ENCODE data around the gene GIPC3.
A peak's percentile ranks its signal among the peaks of the same experiment; 100 is the strongest.

The GIPC3 gene

GRCh38 chr19:3605361-3605760, 20.1 kb downstream of the GIPC3 start:
- DNase-seq (ENCODE audit: low spot score): no peak

DNA sequence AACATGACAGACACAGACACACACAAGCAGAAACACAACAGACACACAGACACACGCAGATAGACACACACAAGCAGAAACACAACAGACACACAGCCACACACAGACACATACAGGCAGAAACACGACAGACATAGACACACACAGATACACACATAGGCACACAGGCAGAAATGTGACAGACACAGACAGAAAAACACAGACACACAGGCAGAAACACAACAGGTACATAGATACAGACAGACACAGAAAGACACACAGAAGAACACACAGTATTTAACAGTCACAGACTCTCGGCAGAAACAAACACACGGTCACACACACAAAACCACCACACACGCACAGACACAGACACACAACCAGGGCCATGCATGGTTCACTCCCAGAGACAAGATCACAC, 20.5 kb downstream of the GIPC3 start:
- no peak for DNase-seq (ENCODE audit: low spot score)

- peak; percentile 22 for DNase-seq (ENCODE audit: low spot score)
These were observed 21.0 kb downstream of the GIPC3 start for GRCh38 chr19:3606174-3606689.

DNA sequence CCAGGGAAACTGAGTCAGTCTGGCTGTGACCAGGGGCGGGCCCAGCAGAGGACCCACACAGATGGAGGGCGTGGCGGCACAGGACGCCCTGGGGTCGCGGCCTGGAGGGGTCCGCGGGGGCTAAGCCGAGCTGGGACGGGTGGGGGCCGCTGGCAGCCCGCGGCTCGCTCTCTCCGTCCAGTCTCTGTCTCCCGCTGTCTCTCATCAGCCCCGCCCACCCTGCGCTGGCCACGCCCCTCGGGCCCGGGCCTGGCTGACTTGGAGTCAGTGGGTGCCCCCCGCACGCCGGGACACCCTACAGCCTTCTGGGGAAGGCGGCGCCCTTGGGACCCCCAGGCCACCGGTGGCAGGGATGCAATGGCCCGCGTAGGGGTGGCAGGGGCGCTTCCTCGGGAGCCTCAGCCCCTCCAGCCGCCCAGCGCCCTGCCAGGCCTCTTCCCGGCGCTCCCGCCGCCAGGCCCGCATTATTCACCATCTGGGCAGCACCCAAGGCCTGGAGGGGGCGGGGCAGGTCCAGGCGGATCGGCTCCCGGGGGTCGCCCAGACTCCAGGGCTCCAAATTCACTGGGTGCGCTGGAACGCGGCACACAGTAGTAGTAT, 21.5 kb downstream of the GIPC3 start, which contains the start of gene TBXA2R:
TBXA2R (minus strand) TSS at position 186 of the 600 bp plus-strand sequence. CDS start 6,241 bp downstream, outside the sequence.
- peak; percentile 41 for DNase-seq (ENCODE audit: low spot score)

DNA sequence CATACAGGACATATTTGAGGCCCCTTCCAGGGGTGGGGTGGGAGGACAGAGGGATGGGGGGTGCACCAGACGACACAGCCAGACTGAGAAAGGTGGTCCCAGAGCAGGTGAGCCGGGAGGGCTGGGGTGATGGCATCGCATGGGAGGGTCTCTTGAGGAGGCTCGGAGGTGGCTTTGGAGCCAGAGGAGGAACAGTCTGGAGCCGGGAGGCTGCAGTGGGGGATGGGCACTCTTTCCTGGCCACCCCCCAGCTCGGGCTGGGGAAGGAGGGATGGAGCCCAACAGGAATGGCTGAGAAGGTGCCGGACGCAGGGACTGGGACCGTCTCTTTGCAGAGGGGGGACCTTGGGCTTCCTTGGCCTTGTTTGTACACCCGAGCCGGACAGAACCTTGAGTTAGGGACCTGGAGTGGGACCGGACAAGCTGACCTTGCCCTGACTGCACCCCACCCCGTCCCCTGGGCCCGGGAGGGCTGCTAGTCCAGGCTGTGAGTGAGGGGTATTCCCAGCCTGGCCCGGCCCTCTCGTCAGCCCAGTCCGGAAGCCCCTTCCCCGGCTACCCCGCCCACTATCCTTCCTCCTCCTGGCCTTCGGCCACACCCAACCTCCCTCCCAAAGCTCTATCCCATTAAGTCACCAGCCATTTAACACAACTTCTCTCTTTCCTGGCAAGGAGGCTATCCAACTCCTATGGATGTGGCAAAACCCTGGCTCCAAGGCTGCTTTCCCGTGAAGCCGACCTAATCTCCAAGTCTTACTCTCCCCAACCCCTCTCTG, 22.2 kb downstream of the GIPC3 start:
- DNase-seq (ENCODE audit: low spot score): no peak

DNA sequence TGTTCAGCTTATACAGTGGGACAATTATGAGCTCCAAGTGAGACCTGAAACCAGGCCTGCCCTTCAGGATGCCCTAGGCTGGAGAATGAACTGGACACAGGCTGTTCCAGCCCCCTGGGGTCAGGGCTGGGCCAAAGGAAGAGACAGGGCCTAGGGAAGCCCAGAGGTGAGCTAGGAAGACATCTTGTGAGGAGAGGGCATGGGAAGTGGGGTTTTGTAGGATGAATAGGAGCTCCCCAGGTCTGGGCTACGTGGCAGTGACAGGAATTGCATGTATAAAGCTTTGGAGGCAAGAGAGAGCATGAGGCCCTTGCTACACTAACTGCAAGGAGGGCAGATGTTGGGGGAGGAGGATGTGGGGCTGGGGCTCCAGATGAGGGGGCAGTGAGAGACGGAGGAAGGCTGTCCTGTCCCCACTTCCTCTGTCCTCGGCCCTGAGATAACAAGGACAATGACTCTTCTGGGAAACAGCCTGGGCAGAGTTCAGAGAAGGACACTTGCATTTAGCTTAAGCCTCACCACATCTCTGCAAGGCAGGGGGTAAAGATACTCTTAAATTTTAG, 22.9 kb downstream of the GIPC3 start:
- peak; percentile 23 for DNase-seq (ENCODE audit: low spot score)

DNA sequence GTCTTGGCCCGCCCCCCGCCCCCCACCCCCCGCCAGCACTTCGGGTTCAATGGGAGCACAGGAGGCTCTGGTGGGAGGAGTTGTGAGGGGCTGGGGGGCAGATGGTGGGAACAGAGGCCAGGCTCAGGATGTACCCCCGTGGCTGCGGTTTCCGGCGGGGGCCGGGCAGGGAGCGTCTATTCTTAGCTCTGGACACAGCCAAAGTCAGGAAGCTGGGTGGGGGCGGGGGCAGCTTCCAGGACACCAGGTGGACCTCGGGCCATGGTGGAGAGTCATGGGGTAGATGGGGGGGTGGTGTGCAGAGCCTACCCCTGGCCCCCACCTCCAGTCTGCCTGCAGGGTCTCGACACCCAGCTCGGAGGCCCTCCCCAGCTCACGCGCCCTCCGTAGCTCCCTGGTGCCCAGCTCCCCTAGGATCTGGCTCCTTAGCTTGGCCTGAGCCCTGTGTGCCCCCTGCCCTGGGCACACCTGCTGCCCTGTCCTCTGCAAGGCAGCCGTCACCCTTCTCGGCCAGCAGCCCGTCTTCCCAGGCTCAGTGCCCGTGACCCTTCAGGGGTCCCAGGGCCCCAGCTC, 23.6 kb downstream of the GIPC3 start:
- no peak for DNase-seq (ENCODE audit: low spot score)

GRCh38 chr19:3609779-3610719, 24.8 kb downstream of the GIPC3 start:
- DNase-seq (ENCODE audit: low spot score): no peak

DNA sequence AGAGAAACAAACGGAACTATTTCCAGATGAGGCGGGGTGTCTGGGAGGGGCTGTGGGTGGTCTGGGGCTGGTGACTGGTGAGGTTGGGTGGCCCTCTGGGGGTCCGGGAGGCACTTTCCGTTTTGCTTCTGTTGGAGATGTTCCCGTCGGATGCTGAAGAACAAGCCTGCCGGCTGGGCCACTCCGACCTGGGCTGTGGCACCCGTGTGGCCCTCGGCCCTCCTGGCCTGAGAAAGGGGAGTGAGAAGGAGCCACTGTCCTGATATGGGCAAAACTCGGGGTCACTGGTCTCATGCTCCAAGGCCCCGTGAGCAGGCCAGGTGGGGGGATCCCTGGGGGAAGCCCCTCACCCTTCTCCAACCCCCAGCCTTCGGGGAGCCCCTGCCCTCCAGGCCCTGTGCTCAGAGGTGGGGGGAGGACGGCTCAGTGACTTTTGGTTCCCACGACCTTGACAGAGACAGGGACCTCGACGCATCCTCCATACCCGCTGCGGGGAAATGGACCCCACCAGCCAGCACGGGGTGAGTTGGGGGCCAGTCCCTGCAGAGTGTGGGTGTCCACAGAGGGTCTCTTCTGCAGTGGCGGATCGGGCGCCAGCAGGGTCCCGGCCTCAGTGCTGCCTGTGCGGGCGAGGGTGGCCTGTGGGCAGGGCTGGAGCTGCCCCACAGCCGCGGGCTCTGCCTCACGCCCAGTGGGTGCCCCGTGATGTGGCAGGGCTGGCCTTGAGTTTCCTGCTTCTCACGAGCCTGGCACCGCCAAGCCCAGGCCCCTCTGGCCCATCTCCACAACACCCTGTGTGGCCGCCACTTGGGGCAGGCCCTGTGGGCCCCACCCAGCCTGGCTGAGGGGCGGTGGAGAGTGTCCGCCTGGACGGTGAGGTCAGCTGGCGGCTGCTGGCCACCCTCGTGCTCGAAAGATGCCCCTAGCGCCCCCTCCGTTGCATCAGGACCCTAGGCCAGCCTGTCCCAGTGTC, 25.8 kb downstream of the GIPC3 start:
- no peak for DNase-seq (ENCODE audit: low spot score)

DNA sequence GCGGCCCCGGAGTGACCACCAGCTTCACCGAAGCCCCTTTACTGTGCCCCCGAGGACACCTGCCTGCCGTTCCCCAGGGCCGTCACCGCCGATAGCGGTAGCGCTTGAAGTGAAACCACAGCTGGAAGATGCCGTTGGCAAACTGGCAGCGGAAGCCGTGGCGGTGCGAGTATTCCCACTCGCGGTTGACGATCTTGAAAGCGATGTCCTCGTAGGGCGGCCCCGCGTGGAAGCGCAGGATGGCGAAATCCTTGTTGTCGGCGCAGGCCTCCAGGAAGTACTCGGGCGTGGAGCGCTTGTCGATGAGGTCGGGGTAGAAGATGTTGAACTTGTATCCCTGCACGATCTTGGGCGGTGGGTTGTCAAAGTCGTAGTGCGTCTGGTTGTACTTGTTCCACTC, 26.6 kb downstream of the GIPC3 start:
- no peak for DNase-seq (ENCODE audit: low spot score)

DNA sequence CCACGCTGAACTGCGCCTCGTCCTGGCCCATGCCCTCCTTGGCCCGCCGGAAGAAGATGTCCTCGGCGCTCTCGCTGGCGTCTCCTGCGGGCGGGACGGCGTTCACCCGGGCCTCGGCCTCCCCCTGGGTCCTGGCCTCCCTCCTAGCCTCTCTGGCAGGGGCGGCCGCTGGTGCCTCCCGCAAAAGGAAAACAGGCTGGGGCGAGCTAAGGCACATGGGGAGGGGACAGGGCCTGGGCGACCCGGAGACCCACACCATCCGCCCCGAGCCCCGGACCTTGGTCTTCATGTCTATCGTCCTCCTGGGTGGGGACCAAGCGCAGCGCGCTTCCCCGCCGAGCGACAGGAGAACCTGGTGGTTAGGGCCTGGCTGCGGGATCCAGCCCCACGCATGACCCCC, 27.1 kb downstream of the GIPC3 start:
- no peak for DNase-seq (ENCODE audit: low spot score)

GRCh38 chr19:3612901-3613741, 27.8 kb downstream of the GIPC3 start:
- no peak for DNase-seq (ENCODE audit: low spot score)

- no peak for DNase-seq (ENCODE audit: low spot score)
These were observed 28.8 kb downstream of the GIPC3 start for GRCh38 chr19:3613818-3614661.

GRCh38 chr19:3614858-3615505, 29.7 kb downstream of the GIPC3 start:
- DNase-seq (ENCODE audit: low spot score): no peak

GRCh38 chr19:3615524-3616135, 30.4 kb downstream of the GIPC3 start:
- DNase-seq (ENCODE audit: low spot score): no peak

DNA sequence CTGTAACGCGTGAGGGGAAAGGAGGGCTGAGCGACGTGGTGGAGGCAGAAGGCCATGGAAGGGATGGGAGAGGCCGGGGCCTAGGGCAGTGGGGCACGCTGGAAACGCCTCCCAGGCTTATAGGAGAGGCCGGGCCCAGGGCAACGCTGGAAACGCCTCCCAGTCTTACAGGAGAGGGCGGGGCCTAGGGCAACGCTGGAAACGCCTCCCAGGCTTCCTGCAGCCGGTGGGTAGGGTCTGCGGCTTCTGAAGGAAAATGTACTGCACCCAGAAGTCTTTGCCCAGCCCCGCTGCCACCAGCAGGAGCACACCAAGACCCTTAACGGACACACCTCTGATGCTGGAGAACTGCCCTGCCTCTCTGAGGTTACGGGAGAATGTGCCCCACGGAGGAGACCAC, 32.2 kb downstream of the GIPC3 start:
- no peak for DNase-seq (ENCODE audit: low spot score)

DNA sequence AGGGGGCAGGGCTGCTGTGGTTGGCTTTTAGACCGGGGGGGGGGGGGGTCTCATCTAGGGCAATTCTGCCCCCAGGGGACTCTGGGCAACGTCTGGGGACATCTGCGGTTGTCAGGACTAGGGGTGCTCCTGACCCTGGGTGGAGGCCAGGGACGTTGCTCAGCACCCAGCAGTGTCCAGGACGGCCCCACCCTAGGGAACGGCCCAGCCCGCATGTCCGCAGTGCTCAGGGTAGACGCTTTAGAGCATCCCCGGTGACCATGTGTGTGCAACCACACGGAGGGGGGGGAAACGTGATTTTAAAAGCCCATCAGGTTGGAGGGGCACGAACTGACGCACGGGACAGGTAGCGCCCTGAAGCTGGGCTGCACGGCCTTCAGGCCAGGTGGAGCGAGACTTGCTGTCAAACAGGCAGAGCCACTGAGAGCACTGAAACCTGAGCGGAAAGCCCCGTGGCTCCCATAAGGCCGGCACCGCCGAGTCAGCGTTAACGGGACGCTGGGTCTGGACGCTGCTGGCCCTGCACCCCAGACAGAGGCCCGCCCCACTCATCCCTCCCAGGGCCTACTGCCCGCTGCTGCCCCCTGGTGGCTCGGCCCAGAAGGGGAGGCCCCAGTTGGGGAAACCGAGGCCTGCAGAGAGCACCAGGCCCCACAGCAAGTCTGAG, 33.0 kb downstream of the GIPC3 start:
- DNase-seq (ENCODE audit: low spot score): peak; percentile 38

All from NAMALWA (cell line).